ENCODE measurements around the gene METTL6.
A peak's percentile ranks its signal among the peaks of the same experiment; 100 is the strongest.
"Not testable (repeated sequence)": the region's sequence is repeated elsewhere in the genome, so short reads cannot be mapped to it uniquely, and the experiment has no call there.

Gene METTL6

DNA sequence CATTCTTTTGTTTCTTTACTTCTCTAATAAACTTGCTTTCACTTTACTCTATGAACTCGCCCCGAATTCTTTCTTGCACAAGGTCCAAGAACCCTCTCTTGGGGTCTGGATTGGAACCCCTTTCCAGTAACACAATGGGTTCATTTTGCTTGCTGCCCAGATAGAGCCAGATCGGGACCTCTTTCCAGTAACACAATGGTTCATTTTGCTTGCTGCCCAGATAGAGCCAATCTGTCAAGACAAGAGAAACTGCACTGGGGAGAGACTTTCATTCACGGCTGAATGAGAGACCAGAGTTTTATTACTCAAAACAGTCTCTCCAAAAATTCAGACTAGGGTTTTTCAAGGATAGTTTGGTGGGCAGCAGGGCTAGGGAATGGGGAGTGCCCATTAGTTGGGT is 25.4 kb downstream of the METTL6 start:
- no peak for DNase-seq

DNA sequence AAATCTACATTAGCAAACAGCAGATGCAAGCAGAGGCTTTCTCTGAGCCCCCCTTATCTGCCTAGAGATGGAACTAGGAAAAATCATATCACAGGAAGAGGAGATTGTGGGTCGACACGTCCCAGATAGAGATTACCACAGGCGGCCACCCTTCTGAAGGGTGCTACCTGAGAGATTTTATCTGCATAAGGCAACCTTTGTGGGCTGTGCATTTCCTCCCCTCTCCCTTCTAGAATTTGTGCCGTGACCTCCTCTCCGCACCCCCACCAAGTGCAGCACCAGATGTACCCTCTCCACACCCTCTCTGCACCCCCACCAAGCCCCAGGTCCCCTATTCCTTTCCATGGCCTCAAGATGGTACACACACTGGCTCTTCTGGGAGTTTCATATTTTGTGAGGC is 27.4 kb downstream of the METTL6 start:
- no peak for DNase-seq

DNA sequence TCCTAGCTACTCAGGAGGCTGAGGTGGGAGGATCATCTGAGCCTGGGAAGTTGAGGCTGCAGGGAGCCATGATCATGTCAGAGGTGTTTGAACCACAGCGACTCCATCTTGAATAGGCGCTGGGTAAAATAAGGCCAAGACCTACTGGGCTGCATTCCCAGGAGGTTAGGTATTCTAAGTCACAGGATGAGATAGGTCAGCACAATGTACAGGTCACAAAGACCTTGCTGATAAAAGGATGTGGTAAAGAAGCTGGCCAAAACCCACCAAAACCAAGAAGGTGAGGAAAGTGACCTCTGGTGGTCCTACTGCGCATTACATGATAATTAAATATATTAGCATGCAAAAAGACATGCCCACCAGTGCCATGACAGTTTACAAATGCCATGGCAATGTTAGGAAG is 28.6 kb downstream of the METTL6 start:
- DNase-seq, result peak; percentile 35

DNA sequence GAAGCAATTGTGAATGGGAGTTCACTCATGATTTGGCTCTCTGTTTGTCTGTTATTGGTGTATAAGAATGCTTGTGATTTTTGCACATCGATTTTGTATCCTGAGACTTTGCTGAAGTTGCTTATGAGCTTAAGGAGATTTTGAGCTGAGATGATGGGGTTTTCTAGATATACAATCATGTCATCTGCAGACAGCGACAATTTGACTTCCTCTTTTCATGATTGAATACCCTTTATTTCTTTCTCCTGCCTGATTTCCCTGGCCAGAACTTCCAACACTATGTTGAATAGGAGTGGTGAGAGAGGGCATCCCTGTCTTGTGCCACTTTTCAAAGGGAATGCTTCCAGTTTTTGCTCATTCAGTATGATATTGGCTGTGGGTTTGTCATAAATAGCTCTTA is 34.1 kb downstream of the METTL6 start:
- not testable (repeated sequence) for DNase-seq

DNA sequence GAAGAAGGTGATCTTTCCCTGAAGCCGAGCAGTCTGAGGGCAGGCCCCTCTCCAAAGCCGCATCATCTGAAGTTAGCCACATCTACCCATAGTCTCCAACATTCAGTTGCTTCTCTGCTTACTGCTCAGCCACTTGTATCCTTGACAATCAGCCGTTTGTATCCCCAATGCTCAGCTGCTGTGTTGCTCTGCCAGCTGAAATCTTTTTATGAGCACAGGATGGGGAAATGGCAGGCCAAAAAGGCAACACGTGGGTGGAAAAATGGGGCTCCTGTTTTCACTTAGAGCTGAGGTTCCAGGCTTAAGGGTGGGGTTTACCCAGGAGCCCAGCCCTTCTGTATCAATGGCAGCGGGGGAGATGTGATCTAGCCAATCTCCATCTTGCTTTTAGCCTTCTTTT is 36.3 kb downstream of the METTL6 start:
- DNase-seq, result no peak

DNA sequence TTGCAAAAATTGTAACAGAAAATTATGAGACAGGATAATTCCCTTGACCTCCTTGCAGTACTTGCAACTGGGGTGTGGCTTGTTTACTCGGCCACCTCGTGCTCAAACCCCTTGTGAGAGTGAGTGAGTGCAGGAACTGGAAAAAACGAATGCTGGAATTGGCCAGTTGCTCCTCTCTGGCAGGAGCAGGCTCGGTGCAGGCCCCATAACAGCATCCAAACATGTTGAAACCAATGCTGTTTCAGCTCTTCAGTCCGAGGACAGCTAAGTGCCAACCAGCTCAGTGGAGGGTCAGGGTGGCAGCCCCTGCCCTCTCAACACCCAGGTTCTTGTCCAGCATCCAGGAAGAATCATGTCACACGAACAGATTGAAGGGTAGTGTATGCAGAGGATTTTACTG is 36.9 kb downstream of the METTL6 start:
- DNase-seq, result no peak

DNA sequence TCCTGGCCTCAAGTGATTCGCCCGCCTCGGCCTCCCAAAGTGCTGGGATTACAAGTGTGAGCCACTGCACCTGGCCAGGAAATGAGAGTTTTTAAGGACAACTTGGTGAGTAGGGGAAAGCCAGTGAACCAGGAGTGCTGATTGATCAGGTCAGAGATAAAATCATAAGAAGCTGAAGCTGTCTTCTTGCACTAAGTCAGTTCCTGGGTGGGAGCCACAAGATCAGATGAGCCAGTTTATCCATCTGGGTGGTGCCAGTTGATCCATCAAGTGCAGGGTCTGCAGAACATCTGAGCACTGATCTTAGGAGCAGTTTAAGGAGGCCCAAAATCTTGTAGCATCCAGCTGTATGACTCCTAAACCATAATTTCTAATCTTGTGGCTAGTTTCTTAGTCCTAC is 39.0 kb downstream of the METTL6 start:
- not testable (repeated sequence) for DNase-seq

DNA sequence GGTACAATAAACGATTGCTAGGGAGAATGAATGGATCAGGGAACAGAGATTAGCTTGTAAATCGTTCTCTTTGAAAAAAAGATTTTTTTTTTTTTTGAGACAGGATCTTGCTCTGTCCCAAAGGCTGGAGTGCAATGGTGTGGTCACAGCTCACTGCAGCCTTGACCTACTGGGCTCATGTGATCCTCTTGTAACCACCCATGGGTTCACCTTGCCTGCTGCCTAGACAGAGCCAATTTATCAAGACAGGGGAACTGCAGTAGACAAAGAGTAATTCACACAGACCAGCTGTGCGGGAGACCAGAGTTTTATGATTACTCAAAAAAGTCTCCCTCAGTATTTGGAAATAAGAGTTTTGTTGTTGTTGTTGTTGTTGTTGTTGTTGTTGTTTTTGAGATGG is 39.6 kb downstream of the METTL6 start:
- no peak for DNase-seq

DNA sequence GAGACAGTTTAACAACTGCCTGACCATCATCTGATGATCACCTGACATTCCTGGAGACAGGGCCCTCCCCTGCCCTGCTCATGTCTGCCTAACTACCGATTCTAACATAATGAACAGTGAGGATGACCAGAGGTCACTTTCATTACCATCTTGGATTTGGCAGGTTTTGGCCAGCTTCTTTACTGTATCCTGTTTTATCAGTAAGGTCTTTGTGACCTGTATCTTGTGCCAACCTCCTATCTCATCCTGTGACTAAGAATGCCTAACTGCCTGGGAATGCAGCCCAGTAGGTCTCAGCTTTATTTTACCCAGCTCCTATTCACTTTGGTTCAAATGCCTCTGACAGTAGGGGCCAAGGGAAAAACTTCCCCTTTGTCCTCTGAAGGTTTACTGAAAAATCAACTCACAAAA is 40.2 kb downstream of the METTL6 start:
- no peak for DNase-seq

DNA sequence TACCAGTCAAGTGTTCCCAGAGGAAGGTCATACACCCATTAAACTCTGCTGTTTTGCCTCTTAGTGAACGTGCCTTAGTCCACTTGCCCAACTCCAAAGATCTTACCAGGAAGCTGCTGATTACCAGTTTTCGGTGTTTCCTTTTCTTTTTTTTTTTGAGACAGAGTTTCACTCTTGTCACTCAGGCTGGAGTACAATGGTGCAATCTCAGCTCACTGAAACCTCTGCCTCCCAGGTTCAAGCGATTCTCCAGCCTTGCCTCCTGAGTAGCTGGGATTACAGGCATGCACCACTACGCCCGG is 40.7 kb downstream of the METTL6 start:
- DNase-seq, result not testable (repeated sequence)

DNA sequence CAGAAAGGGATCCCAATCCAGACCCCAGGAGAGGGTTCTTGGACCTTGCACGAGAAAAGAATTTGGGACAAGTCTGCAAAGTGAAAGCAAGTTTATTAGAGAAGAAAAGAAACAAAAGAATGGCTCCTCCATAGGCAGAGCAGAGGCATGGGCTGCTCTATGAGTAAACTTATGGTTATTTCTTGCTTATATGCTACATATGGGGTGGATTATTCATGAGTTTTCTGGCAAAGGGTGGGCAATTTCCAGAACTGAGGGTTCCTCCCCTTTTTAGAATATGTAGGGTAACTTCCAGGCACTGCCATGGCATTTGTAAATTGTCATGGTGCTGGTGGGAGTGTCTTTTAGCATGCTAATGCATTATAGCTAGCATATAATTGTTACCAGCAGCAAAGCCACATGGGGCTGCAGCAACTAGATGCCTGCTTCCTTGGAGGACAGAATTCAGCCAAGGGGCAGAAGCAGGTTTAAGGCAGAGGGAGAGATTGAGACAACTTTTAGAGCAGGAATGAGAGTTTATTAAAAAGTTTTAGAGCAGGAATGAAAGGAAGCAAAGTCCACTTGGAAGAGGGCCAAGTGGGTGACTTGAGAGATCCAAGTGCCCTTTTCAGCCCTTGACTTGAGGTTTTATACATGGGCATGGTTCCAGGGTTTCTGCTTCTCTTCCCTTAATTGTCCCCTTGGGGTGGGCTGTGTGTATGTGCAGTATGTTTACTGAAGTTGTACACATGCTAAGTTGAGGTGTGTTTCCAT is 41.3 kb downstream of the METTL6 start:
- no peak for DNase-seq

DNA sequence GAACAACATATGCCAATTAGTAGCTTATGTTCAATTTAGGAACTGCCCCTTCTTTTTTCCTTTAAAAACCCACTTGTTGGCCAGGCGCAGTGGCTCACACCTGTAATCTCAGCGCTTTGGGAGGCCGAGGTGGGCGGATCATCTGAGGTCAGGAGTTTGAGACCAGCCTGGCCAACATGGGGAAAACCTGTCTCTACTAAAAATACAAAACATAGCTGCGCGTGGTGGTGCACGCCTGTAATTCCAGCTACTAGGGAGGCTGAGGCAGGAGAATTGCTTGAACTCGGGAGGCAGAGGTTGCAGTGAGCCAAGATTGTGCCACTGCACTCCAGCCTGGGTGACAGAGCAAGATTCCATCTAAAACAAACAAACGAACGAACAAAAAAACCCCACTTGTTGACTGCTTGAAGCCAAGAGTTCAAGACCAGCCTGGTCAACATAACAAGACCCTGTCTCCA is 42.1 kb downstream of the METTL6 start:
- DNase-seq, result not testable (repeated sequence)

DNA sequence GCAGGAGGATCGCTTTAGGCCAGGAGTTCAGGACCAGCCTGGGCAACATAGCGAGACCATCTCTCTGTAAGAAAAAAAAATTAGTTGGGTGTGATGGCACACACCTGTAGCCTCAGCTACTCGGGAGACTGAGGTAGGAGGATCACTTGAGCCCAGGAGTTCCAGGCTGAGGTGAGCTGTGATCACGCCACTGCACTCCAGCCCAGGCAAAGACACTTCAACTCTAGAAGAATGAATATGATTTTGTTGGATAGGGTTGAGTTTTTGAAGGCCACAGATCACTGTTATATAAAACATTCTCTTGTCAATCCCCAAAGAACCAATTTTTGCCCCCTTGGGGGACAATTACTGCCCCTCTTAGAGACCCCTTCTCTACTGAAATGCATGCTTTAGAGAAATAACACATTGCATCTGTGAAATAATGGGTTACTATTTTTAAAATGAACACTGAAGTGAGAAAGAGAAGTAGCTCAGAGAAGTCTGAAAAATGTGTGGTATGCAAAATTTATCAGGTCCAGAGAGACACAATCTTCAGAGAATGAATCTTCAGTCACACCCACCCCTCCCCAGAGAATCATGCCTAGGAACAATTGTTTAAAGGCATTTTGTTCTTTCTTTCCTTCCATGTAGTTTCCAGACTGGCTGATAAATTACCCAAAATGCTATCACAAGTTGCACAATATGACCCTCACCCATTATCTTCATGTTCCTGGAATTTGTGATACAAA is 42.7 kb downstream of the METTL6 start:
- peak; percentile 54 for DNase-seq

DNA sequence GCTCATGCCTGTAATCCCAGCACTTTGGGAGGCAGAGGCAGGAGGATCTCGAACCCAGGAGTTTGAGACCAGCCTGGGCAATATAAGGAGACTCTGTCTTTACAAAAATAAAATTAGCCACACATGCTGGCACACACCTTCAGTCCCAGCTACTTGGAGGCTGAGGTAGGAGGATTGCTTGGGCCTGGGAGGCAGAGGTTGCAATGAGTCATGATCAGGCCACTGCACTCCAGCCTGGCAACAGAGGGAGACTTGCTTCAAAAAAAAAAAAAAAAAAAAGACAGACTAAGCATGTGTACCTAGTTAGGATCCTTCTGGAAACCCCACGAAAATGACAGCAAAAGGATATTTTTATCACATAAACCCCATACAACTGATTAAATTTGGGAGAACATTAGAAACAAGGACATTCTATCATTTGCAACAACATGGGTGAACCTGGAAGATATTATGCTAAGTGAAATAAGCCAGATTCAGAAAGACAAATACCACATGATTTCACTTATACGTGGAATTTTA is 44.9 kb downstream of the METTL6 start:
- DNase-seq, result no peak

DNA sequence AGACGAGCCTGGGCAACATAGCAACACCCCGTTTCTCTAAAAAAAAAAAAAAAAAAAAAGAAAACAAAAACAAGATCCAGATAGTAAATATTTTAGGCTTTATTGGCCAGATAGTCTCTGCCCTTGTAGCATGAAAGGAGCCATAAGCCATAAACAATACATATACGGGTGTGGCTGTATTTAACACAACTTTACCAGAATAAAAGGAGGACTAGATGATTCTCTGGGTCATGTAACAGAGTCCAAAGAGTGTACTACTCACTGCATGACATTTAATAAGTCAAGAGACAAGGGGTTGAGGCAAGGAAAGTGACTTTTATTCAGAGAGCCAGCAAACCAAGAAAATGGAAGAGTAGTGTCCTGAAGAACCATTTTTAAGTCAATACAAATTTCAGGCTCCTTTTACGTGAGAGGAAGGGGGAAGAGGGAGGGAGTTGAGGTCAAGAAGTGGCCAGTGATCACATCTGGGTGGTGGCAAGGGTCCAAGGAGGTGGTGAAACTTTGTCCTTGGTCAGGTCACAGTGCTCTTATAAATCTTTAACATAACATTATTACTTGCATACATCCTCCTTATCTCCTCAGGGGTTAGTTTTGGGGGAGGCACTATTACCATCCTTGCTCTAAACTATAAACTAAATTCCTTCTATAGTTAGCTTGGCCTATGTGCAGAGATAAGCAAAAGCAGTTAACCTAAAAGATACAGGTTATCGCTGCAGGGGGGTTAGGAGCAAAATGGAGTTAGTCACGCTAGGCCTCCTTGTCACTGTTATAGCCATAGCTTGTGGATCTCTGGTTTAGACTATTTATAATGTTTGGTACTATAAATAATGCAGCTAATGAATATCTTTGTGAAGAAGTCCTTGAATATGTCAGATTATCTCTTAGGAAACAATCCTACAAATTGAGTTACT is 46.1 kb downstream of the METTL6 start:
- DNase-seq, result no peak

DNA sequence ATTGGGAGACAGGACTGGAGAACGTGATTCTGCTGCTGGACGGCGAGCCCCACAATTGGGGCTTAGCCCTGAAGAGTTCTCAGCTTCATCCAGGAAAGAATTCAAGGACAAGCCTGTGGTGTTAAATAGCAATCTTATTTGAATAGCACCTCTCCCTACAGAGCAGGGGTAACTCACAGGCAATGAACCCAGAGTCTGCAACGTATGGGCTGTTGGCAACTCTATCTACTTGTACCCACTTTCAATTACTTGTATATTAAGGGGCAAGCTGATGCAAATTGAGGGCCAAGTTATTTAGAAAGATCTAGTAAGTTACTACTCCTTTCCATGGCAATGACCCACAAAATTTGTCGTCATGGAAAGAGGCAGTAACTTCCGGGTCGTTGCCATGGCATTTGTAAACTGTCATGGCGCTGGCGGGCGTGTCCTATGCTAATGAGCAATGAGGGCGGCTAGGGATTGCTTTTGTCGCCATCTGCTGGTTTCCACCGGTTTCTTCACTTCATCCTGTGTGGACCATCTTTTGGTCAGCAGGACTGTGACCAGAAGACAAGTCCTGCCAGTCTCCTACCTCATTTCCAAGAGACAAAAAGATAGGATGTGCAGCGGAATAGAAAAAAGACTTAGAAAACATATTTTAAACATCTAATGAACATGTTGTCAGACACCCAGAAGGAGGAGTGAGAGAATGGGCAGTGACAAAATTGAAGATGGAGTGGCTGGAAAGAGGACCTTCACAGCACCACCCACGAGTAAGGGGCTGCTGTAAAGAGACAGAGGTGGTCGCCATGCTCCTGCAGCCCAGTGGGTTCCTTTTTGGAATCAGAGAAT is 49.2 kb downstream of the METTL6 start:
- peak; percentile 96 for DNase-seq

DNA sequence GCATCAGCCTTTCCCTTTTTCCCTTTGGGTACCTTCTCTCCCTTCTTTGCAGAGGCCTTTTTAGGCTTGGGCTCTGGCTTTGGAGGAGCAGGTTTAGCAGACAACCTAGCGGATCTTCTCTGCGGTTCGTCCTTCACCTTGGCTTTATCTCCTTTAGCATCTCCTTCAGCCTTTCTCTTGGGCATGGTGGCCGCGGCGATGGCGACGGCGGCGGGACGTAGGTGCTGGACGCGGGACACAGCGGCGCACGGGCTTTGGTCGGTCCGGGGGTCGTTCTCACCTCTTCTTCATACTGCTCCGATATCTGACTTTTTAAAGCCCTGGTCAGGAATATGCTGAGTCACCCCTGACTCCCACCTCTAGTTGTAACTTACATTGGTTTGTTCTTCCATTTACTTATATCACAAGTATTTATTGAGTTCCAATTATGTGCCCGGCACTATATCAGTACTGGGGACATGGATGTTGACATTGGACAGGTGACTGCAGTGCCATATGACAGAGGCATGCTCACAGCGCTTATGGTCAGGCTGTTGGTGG is 51.8 kb downstream of the METTL6 start:
- DNase-seq, result no peak

DNA sequence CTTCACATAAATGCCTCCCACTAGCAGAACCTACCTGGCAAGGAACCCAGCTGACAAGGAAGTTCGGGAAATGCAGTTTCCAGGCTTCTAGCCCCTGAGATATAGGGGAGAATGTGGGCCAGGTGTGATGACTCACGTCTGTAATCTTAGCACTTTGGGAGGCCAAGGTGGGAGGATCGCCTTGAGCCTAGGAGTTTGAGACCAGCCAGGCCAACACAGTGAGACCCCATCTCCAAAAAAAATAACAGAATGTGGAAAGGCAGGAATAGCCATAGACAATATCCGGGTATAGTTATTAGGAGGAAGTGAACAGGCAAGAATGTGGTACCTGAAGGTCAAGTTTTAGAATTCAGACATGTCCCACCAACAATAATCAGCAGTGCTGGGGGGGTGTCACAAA is 54.4 kb downstream of the METTL6 start:
- no peak for DNase-seq

DNA sequence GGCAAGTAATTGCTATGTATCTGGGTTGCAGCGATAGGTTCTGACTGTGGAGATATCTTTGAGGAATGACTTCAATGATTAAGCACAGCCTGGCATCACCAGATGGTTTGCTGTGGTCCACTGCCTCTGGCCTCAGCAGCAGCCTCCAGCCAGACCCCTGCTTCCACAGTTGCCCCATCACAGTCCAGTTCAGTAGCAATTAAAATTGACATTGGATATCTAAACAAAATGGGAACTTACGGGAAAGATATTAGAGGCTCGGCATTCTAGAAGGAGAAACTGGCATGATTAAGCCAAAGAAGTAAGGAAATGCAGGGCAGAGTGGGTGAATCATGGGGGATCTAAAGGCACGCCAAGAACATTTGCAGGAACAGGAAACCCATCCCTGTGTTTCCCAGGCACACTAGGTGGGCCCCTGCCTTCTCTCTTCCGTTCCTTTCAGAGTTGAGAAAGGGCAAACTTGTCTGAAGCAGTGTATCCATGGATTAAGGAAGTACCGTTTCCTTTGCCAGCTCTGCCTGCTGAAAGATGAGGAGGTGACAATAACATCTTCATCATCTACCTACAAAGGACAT is 58.7 kb downstream of the METTL6 start:
- no peak for DNase-seq

DNA sequence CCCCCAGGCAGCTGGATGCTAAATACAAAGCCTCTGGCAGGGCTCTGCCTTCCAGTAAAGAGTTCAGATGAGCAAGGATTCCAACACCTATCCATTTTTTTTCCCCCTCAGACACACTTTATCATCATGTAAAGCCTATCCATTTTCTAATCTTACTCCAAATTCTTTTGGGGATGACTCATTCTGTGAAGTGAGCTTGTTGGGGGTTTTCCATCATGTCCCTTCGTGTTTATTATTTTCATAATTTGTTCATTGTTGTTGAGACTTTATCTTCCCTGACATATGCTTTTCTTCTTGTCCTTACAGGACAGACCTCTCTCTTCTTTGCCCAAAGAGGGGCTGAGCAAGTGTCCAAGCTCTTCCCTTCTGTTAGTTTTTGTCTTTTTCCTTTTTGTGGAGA is 60.3 kb downstream of the METTL6 start:
- DNase-seq, result peak; percentile 36

DNA sequence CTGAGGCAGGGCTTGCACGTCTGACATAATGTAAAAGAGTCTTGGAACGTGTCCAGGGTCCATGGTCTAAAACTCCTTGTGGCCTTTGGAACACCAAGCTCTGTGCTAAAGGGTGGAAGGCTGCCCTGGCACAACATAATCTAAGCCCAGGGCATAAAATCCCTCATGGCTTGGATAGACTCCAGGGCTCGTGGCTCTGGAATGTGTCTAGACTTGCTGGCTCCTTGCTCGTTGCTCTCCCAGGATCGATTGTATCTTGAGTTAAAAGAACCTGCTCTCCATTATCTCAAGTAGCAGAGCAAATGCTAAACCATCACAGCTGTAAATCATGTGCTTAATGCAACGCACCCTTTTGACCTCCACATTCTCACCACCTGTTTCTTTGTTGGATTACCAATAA is 63.3 kb downstream of the METTL6 start:
- peak; percentile 59 for DNase-seq
